Small intestine (tissue), 7 donors: ENCODE results near the gene WASL. TPM values are rescaled to one million over a fixed set of nuclear protein-coding genes. Genes with fewer than 3 reads are reported as not detected.

Experiments
- DNase-seq, 2 donors: peaks; one replicate each; pipeline versions ENCODE4 v3.0.0 to v3.0.0-alpha.2; 2013
- FAIRE-seq: peaks from 2 replicates; lab custom pipeline; 2012; peaks lifted over from hg19 to GRCh38; lab: Jason Lieb, UNC
- H3K27ac ChIP-seq, 3 donors: one replicate each; pipeline ENCODE4 v1.5.1; 2013; ENCODE audit warnings: low read length in 2 of 3, mild to moderate bottlenecking in 2 of 3, control low read depth in 1 of 3, inconsistent platforms in 1 of 3, low read depth in 1 of 3, moderate library complexity in 1 of 3
- H3K27me3 ChIP-seq, 3 donors: one replicate each; pipeline ENCODE4 v1.6.1; 2013; ENCODE audit warnings: low read length in 3 of 3, inconsistent platforms in 1 of 3; ENCODE audit not compliant: control insufficient read depth in 3 of 3, insufficient read depth in 3 of 3
- H3K36me3 ChIP-seq, 3 donors: one replicate each; pipeline ENCODE4 v1.6.1; 2013; ENCODE audit warnings: low read length in 3 of 3, inconsistent platforms in 1 of 3, low read depth in 1 of 3, mild to moderate bottlenecking in 1 of 3, moderate library complexity in 1 of 3; ENCODE audit not compliant: control insufficient read depth in 3 of 3, insufficient read depth in 2 of 3
- H3K4me1 ChIP-seq, 3 donors: one replicate each; pipeline ENCODE4 v1.6.1; 2013; ENCODE audit warnings: low read length in 2 of 3, inconsistent platforms in 1 of 3, low read depth in 1 of 3, mild to moderate bottlenecking in 1 of 3, moderate library complexity in 1 of 3; ENCODE audit not compliant: control insufficient read depth in 3 of 3, insufficient read depth in 2 of 3
- H3K4me3 ChIP-seq, 3 donors: one replicate each; pipeline ENCODE4 v1.5.1; 2013; ENCODE audit warnings: low read length in 3 of 3, control low read depth in 1 of 3, inconsistent platforms in 1 of 3, low read depth in 1 of 3, mild to moderate bottlenecking in 1 of 3, moderate library complexity in 1 of 3
- H3K9me3 ChIP-seq, 2 donors: one replicate each; pipeline ENCODE4 v1.6.1; 2013; ENCODE audit warnings: low read depth in 1 of 2, low read length in 1 of 2; ENCODE audit not compliant: control insufficient read depth in 2 of 2, insufficient read depth in 1 of 2
- WGBS, 3 donors: extraction: QIAGEN DNeasy Blood & Tissue Kit; methylation state at CpG; one replicate each; pipeline ENCODE4 v1.1.7; 2013; 5-methylcytosine and 5-hydroxymethylcytosine counted together
- polyA plus RNA-seq, 4 donors: library from polyadenylated mRNA; stranded (reverse) in 3 of 4; unstranded in 1 of 4; fragments of 200-250 nt in 3 of 4; fragments of 120-200 nt in 1 of 4; gene quantifications; one replicate each; pipeline versions ENCODE4 v1.2.1 to v1.2.3, GENCODE V29; 2013
- donor health status: healthy with polysubstance abuse.
- donor health status: control.
- donor health status: control.
- donor health status: Bipolar disorder and iron deficiency.
- donor health status: healthy.

WASL gene
- polyA plus RNA-seq, 4 donors = 26.8 to 73.1 (median 36.3) TPM

DNA sequence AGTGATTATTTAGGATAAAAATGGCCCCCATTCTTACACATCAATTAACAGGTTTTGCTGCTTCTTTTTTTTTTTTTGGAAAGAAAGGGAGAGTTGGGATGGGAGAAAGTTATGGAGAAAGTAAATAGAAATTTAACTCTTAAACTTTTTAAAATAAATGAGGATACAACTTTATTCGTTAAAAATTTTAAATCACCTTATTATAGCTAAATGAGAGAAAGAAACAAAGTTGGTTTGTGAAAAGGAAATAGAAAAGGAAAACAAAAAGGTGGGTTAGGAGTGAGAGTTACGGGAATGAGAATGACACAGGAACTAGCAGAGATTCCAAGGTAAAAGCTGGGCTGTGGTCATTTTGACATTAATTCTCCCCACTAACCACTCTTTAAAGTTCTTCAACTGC, 58.3 kb downstream of the WASL start:
- DNase-seq (no peak), FAIRE-seq (no peak)
- Histone ChIP-seq H3K36me3 (peaks cover 2 to 14% (median 9%) of the 10 kb centered on the region in 3 donors), H3K27ac (no peak overlapping the region), H3K4me3 (no peak overlapping the region), H3K9me3 (no peaks in the 10 kb centered on the region), H3K4me1 (no peaks in the 10 kb centered on the region), H3K27me3 (no peaks in the 10 kb centered on the region)
- WGBS, 3 donors = 93 to 100% (median 94%) methylated on average over 2 of the region's 2 CpGs

GRCh38 chr7:123689250-123689649, 59.6 kb downstream of the WASL start:
- no peaks in the 10 kb centered on the region for H3K4me1 ChIP-seq
- no peaks in the 10 kb centered on the region for H3K9me3 ChIP-seq
- WGBS, 3 donors = 30 to 52% (median 48%) methylated on average over 3 of the region's 3 CpGs
- FAIRE-seq (no peak), DNase-seq (no peak)
- H3K27me3 ChIP-seq = no peaks in the 10 kb centered on the region
- H3K36me3 ChIP-seq = peaks cover 2 to 14% (median 7%) of the 10 kb centered on the region in 3 donors
- H3K4me3 ChIP-seq = no peak overlapping the region
- H3K27ac ChIP-seq = no peak overlapping the region

DNA sequence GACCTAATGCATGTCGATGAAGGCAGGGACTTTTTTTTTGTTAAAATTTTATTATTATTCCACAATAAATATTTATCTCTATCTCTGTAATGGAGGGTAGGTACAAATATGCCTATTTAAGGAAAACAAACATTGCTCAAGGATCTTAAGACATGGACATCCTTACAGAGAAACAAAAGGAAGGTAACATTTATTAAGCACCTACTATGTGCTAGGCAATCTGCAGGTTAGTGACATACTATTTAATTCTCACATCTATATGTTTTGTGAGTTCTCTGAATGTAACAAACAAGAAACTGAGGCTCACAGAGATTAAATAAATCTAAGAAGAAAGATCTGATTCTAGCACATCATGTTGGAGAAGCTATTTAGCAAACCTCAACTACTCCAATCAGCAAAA, 61.1 kb downstream of the WASL start:
- DNase-seq = no peak
- no peak for FAIRE-seq
- peaks cover 2 to 10% (median 7%) of the 10 kb centered on the region in 3 donors for H3K36me3 ChIP-seq
- no peak overlapping the region for H3K27ac ChIP-seq
- no peaks in the 10 kb centered on the region for H3K27me3 ChIP-seq
- WGBS, 3 donors = 73 to 91% (median 85%) methylated on average over 1 of the region's 1 CpG
- H3K9me3 ChIP-seq = no peaks in the 10 kb centered on the region
- no peaks in the 10 kb centered on the region for H3K4me1 ChIP-seq
- no peak overlapping the region for H3K4me3 ChIP-seq

DNA sequence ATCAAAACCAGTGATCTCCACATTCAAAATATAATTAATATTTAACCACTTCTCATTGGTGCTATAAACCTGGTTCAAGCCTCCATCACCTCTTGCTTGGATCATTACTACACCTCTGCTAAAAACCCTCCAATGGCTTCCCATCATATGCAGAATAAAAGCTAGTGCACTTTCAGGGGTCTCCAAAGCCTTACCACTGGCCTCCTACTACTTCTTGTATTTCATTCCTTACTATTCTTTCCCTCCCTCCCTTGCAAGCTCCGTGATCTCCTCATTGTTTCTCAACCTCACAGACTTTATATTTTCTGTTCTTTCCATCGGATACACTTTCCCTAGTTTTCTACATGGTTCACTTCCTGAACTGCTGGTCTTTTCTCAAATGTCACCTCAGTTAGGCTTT, 61.6 kb downstream of the WASL start:
- Histone ChIP-seq H3K36me3 (peaks cover 0 to 5% (median 4%) of the 10 kb centered on the region in 3 donors), H3K4me3 (no peak overlapping the region), H3K9me3 (no peaks in the 10 kb centered on the region), H3K27me3 (no peaks in the 10 kb centered on the region), H3K27ac (no peak overlapping the region), H3K4me1 (no peaks in the 10 kb centered on the region)
- 93 to 97% (median 96%) methylated on average over 2 of the region's 2 CpGs for WGBS, 3 donors
- DNase-seq = no peak
- no peak for FAIRE-seq

DNA sequence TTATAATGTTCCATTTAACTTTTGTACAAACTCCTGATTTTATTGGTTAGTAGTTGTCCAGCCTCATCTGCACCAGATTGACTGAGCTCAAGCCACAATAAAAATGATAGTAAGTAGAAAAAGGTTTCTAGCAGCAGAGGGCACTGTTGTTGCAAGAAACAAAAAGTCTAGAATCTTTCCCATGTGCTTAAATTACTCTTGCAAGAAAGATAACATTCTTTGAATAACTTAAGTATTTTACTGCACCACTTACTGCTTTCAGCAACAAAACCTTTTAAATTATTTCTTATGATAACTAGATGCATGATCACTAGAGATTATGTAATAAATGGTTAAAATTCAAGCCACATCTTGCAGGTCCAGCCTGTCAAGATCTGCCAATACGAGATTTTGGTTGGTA, 66.1 kb downstream of the WASL start:
- H3K27ac ChIP-seq = no peak overlapping the region
- H3K4me3 ChIP-seq = no peak overlapping the region
- FAIRE-seq (peak; percentile 95), DNase-seq (peak; percentile 70 to 76)
- H3K36me3 ChIP-seq = peaks cover 0 to 8% (median 5%) of the 10 kb centered on the region in 3 donors
- H3K27me3 ChIP-seq = no peaks in the 10 kb centered on the region
- no peaks in the 10 kb centered on the region for H3K9me3 ChIP-seq
- 80 to 85% (median 85%) methylated on average over 1 of the region's 1 CpG for WGBS, 3 donors
- H3K4me1 ChIP-seq = no peaks in the 10 kb centered on the region

DNA sequence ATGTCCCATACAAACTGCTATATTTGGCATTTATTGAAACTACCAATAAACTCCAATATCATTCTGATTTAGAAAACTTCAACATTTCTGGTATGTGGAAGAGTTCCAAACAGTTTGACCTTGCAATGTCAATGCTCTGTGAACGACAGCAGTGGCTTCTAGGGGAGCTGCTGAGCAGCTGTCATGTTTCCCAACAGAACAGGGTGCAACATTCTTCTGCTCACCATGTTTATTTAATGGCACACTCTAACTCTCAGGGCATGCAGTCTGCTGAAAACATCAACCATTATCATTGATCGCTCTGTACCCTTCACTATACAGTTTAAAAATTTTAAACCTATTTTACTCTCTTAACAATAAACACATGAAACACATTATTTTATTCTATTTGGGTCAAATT, 67.2 kb downstream of the WASL start:
- WGBS, 3 donors = 60 to 66% (median 63%) methylated on average over 2 of the region's 2 CpGs
- FAIRE-seq = no peak

GRCh38 chr7:123680580-123680979, 68.2 kb downstream of the WASL start:
- peaks cover 0 to 6% (median 5%) of the 10 kb centered on the region in 3 donors for H3K36me3 ChIP-seq
- H3K9me3 ChIP-seq = no peaks in the 10 kb centered on the region
- 91 to 93% (median 92%) methylated on average over 3 of the region's 3 CpGs for WGBS, 3 donors
- no peak overlapping the region for H3K27ac ChIP-seq
- H3K4me3 ChIP-seq = no peak overlapping the region
- H3K27me3 ChIP-seq = no peaks in the 10 kb centered on the region
- H3K4me1 ChIP-seq = no peaks in the 10 kb centered on the region
- FAIRE-seq = no peak
- no peak for DNase-seq

More for the DNA sequence above, 67.2 kb downstream of the WASL start:
- Histone ChIP-seq H3K27me3 (no peaks in the 10 kb centered on the region), H3K9me3 (no peaks in the 10 kb centered on the region), H3K27ac (no peak overlapping the region), H3K4me3 (no peak overlapping the region), H3K4me1 (no peaks in the 10 kb centered on the region), H3K36me3 (peaks cover 0 to 6% (median 5%) of the 10 kb centered on the region in 3 donors)
- DNase-seq = no peak

DNA sequence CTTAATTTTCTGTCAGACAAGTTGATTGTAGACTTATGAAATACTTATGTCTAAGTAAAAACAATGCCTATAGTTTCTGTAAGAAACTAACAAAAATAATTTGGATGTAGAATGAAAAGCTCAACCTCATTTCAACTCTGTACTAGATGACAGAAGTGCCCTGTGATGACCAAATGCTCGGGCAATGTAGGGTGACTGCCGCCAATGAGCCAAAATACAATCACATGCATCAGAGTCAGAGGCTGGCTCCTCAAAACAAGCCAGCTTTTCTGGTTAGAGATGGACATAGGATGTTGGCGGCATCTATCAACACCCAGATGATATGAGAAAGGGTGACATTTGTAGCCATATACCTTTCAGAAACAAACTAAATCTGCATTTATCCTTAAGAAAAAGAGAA, 69.2 kb downstream of the WASL start:
- Histone ChIP-seq H3K4me3 (no peak overlapping the region), H3K36me3 (peaks cover 0 to 6% (median 5%) of the 10 kb centered on the region in 3 donors), H3K9me3 (no peaks in the 10 kb centered on the region), H3K4me1 (no peaks in the 10 kb centered on the region), H3K27ac (no peak overlapping the region), H3K27me3 (no peaks in the 10 kb centered on the region)
- WGBS, 3 donors = 88 to 96% (median 94%) methylated on average over 3 of the region's 3 CpGs
- DNase-seq (no peak), FAIRE-seq (no peak)

DNA sequence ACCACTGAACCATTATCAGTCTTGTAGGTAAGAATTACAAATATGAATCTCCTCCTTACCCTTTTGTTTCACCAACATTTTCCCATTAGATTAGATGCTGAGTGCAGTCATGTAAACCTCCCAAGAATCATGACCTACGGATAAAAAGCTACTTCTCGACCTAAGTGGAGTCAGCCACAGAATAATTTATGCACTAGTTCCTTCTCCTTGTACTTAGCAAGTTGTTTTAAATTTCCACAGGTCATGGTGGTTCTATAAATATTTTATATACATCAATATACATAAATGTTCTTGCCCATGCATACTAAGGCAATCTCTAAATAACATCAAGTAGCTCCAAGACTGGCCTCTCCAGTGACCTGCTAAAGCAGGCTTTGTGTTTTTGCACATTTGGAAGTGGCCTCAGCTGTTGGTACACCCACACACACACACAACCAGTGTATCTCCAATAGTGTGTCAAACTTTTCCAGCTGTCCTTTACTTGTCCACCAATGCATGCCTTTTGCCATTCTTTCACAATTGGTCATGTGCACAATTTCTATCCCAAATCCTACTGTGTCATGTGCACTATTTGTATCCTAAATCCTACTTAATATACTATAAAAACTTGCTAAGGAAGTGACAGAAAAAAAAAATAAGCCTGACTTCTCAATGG, 71.6 kb downstream of the WASL start:
- Histone ChIP-seq H3K27ac (no peak overlapping the region), H3K4me1 (no peaks in the 10 kb centered on the region), H3K4me3 (no peak overlapping the region), H3K27me3 (no peaks in the 10 kb centered on the region), H3K36me3 (peaks cover 0 to 5% (median 5%) of the 10 kb centered on the region in 3 donors), H3K9me3 (no peaks in the 10 kb centered on the region)
- FAIRE-seq (no peak), DNase-seq (no peak)
- WGBS, 3 donors = 85 to 93% (median 90%) methylated on average over 2 of the region's 2 CpGs
